ENCODE measurements around the gene CRACDL. TPM values are rescaled to one million over a fixed set of nuclear protein-coding genes. Genes with fewer than 3 reads are reported as not detected.
"Not testable (repeated sequence)": the region's sequence is repeated elsewhere in the genome, so short reads cannot be mapped to it uniquely, and the experiment has no call there.

The CRACDL gene
- total RNA-seq, 4 donors from 2014 or later, result 10.9 to 22.6 (median 14.0) TPM

DNA sequence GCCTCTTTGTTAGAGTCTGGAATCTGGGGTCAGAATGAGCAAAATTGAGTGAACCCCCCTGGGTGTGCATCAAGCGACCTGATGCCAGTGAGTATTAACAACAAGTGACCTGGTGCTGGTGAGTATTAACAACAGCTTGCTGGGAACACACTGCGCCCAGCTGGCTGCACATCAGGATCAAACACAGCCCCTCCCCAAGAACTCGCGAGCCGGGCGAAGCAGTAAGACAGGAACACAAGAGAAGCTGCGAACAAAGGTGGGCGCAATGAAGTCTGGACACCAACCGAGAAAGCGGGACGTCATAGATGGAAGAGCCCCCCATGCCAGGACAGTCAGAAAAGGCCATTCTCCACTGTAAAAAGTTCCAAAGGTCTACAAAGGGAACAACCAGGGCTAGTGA, 34.3 kb downstream of the CRACDL start:
- DNase-seq (ENCODE audit: low spot score in 2 of 2), result peak in 1 of 2 donors; percentile 61
- H3K4me3 ChIP-seq (ENCODE audit: low read depth, poor library complexity, severe bottlenecking), result no peak overlapping the region
- WGBS, 2 donors, result 80 to 84% methylated on average over 11 of the region's 11 CpGs
- intact Hi-C loops (cut with DNase I; ENCODE audit: low total_unique reads), result no loop called here
- TF ChIP-seq POLR2A (IDR thresholded peaks at IDR 0.05), result no peak
- TF ChIP-seq, protein P1, sequence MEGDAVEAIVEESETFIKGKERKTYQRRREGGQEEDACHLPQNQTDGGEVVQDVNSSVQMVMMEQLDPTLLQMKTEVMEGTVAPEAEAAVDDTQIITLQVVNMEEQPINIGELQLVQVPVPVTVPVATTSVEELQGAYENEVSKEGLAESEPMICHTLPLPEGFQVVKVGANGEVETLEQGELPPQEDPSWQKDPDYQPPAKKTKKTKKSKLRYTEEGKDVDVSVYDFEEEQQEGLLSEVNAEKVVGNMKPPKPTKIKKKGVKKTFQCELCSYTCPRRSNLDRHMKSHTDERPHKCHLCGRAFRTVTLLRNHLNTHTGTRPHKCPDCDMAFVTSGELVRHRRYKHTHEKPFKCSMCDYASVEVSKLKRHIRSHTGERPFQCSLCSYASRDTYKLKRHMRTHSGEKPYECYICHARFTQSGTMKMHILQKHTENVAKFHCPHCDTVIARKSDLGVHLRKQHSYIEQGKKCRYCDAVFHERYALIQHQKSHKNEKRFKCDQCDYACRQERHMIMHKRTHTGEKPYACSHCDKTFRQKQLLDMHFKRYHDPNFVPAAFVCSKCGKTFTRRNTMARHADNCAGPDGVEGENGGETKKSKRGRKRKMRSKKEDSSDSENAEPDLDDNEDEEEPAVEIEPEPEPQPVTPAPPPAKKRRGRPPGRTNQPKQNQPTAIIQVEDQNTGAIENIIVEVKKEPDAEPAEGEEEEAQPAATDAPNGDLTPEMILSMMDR (IDR thresholded peaks at IDR 0.05), result no peak

DNA sequence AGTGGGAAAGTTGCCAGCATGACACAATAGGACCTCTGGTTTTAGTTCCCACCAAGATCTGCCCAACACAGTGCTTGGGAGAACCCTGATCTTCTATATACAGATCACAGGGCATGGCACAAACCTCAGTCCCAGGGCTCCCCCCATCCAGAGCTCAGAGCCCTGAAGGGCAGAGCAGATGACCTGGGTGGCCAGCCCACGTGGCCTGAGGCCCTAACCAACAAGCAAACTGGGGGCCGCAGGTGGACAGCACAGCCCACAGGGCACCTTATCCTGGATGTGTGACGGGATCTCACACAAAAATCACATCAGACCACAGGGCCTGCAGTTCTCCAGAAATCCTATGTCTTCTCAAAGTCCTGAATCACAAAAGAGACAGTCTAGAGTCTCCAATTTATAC, 34.7 kb downstream of the CRACDL start:
- intact Hi-C loops (cut with DNase I; ENCODE audit: low total_unique reads), result no loop called here
- TF ChIP-seq POLR2A (IDR thresholded peaks at IDR 0.05), result no peak
- TF ChIP-seq, protein P1 (IDR thresholded peaks at IDR 0.05), result no peak
- WGBS, 2 donors, result 95 to 96% methylated on average over 3 of the region's 3 CpGs
- H3K4me3 ChIP-seq (ENCODE audit: low read depth, poor library complexity, severe bottlenecking), result no peak overlapping the region
- DNase-seq (ENCODE audit: low spot score in 2 of 2), result no peak

DNA sequence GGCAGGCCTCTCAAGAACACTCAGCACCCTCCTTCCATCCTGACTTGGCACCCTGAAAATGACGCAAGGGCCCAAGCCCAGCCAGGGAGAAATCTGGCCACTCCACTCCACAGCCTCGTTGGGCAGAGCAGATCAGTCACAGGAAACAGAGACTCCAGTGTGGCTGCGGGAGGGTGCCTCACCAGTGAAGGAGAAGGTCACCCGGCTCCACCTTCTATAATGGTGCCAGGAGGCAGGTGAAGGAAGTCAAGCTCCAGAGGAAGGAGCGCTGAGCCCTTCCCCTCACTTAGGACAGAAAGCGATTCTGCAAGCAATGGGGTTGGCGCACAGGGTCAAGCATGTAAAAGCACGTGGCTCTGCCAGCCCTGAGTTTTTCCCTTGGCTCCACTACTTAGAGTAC, 35.3 kb downstream of the CRACDL start:
- 76 to 86% methylated on average over 8 of the region's 8 CpGs for WGBS, 2 donors
- DNase-seq (ENCODE audit: low spot score in 2 of 2), result no peak
- H3K4me3 ChIP-seq (ENCODE audit: low read depth, poor library complexity, severe bottlenecking), result no peak overlapping the region
- TF ChIP-seq, protein P1 (IDR thresholded peaks at IDR 0.05), result no peak
- TF ChIP-seq POLR2A (IDR thresholded peaks at IDR 0.05), result no peak
- intact Hi-C loops (cut with DNase I; ENCODE audit: low total_unique reads), result no loop called here

DNA sequence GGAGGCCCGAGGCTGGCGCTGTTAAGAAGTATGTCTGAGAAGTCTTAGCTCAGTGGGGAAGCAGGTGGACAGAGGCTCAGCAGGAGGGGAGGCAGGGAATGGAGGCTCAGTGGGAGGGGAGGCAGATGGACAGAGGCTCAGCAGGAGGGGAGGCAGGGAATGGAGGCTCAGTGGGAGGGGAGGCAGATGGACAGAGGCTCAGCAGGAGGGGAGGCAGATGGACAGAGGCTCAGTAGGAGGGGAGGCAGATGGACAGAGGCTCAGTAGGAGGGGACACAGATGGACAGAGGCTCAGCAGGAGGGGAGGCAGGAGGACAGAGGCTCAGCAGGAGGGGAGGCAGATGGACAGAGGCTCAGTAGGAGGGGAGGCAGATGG, 36.3 kb downstream of the CRACDL start:
- H3K4me3 ChIP-seq (ENCODE audit: low read depth, poor library complexity, severe bottlenecking); intact Hi-C loops (cut with DNase I; ENCODE audit: low total_unique reads); DNase-seq (ENCODE audit: low spot score in 2 of 2): not testable (repeated sequence)
- WGBS, 2 donors, result 86 to 91% methylated on average over 2 of the region's 2 CpGs

DNA sequence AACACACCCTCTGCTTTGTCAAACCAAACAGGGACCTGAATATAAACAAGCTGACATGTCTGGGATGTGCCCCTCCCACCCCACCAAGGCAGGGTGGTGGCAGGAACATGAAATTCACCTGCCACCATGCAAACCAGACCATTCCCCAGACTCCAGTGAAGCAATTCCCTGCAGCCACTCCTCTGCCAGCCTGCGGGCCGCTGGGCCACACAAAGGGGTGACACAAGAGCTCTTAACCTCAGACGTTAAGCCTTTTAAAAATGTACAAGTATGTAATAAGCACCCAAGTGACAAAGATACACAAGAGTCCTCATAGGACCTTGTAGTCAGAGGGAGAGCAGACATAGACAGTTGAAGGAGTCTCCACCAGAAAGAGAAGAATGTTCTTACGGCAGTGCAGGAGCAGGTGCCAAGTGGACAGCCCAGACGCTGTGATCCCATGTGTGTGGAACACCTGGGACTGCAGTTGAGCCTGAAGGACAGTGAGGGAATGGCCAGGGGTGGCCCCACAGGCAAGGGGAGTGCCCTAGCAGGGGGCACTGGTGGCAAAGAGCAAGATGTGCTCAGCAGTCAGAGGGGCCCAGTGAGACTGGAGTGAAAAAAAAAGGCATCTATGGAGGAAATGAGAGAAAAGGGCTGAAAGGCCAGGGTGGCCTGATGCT, 36.9 kb downstream of the CRACDL start:
- TF ChIP-seq, protein P1 (IDR thresholded peaks at IDR 0.05), result no peak
- no peak for TF ChIP-seq POLR2A (IDR thresholded peaks at IDR 0.05)
- intact Hi-C loops (cut with DNase I; ENCODE audit: low total_unique reads), result no loop called here
- H3K4me3 ChIP-seq (ENCODE audit: low read depth, poor library complexity, severe bottlenecking), result no peak overlapping the region
- peak in 1 of 2 donors; percentile 54 for DNase-seq (ENCODE audit: low spot score in 2 of 2)
- WGBS, 2 donors, result 76 to 83% methylated on average over 5 of the region's 5 CpGs

DNA sequence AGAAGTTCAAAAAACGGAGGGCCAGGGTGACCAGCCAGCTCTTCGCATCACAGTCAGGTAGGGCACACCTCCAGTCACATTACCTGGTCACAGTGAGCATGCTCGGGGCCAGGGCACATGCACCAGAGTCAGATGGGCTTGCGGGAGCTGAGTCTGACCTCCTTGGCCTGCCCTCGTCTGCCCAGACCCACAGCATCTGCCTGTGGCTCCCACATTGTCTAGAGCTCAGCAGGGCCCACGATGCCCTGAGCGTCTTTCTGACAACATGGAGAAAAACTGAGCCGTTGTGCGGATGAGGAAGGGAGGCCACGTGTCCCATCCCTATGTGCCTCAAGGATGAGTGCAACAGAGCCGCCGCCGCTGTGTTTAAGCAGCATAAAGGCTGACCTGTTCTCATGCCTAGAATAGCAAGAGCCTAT, 37.6 kb downstream of the CRACDL start:
- TF ChIP-seq, protein P1 (IDR thresholded peaks at IDR 0.05), result no peak
- no peak for TF ChIP-seq POLR2A (IDR thresholded peaks at IDR 0.05)
- WGBS, 2 donors, result 85 to 92% methylated on average over 13 of the region's 13 CpGs
- DNase-seq (ENCODE audit: low spot score in 2 of 2), result peak in 1 of 2 donors; percentile 65
- intact Hi-C loops (cut with DNase I; ENCODE audit: low total_unique reads), result no loop called here
- H3K4me3 ChIP-seq (ENCODE audit: low read depth, poor library complexity, severe bottlenecking), result no peak overlapping the region
